DLD1 (cell line): Measurements from ENCODE around the gene BRF1.

Source experiments
- in situ Hi-C: cut with HindIII; loops from 2 replicates; pipeline ENCODE4 v1.10.0; 2017; ENCODE audit warnings: low sequenced_read_pairs

BRF1 gene

GRCh38 chr14:105267820-105268548 lies 32.8 kb downstream of the BRF1 start:
- in situ Hi-C loops: no loop called here

GRCh38 chr14:105261781-105262180 lies 39.0 kb downstream of the BRF1 start:
- in situ Hi-C loops: no loop called here

GRCh38 chr14:105260959-105261358 lies 39.8 kb downstream of the BRF1 start:
- in situ Hi-C loops: no loop called here

GRCh38 chr14:105258846-105259245 lies 42.0 kb downstream of the BRF1 start:
- in situ Hi-C loops: no loop called here

- in situ Hi-C loops: no loop called here
These were observed 43.3 kb downstream of the BRF1 start for GRCh38 chr14:105257464-105257863.

GRCh38 chr14:105256292-105256960 lies 44.4 kb downstream of the BRF1 start:
- in situ Hi-C loops: no loop called here

GRCh38 chr14:105255021-105255507 lies 45.7 kb downstream of the BRF1 start:
- in situ Hi-C loops: no loop called here

GRCh38 chr14:105253329-105253682 lies 47.5 kb downstream of the BRF1 start:
- in situ Hi-C loops: no loop called here

- in situ Hi-C loops: no loop called here
These were observed 48.1 kb downstream of the BRF1 start for GRCh38 chr14:105252552-105253328.

- in situ Hi-C loops: no loop called here
These were observed 48.9 kb downstream of the BRF1 start for GRCh38 chr14:105251920-105252319.

GRCh38 chr14:105250986-105251385 lies 49.8 kb downstream of the BRF1 start:
- in situ Hi-C loops: no loop called here

GRCh38 chr14:105250008-105250366 lies 50.8 kb downstream of the BRF1 start:
- in situ Hi-C loops: no loop called here

GRCh38 chr14:105249182-105250007 lies 51.4 kb downstream of the BRF1 start:
- in situ Hi-C loops: no loop called here

- in situ Hi-C loops: no loop called here
These were observed 52.2 kb downstream of the BRF1 start, which contains the start of gene BTBD6 for GRCh38 chr14:105248368-105249181. Gene BTBD6 (plus strand): TSS chr14:105248533. CDS start chr14:105248712, 179 bp downstream.

GRCh38 chr14:105247715-105248367 lies 53.0 kb downstream of the BRF1 start:
- in situ Hi-C loops: no loop called here

GRCh38 chr14:105247026-105247425 lies 53.8 kb downstream of the BRF1 start:
- in situ Hi-C loops: no loop called here

GRCh38 chr14:105244334-105244733 lies 56.5 kb downstream of the BRF1 start:
- in situ Hi-C loops: no loop called here

- in situ Hi-C loops: no loop called here
These were observed 59.2 kb downstream of the BRF1 start for GRCh38 chr14:105241641-105242040.

- in situ Hi-C loops: no loop called here
These were observed 59.8 kb downstream of the BRF1 start for GRCh38 chr14:105240811-105241576.
